GF-D8 (cell line): Measurements from ENCODE around the gene NHLH2.

ENCODE experiments used
- DNase-seq: peaks from one replicate; lab custom pipeline; 2025; lab: John Stamatoyannopoulos, UW

NHLH2 gene

DNA sequence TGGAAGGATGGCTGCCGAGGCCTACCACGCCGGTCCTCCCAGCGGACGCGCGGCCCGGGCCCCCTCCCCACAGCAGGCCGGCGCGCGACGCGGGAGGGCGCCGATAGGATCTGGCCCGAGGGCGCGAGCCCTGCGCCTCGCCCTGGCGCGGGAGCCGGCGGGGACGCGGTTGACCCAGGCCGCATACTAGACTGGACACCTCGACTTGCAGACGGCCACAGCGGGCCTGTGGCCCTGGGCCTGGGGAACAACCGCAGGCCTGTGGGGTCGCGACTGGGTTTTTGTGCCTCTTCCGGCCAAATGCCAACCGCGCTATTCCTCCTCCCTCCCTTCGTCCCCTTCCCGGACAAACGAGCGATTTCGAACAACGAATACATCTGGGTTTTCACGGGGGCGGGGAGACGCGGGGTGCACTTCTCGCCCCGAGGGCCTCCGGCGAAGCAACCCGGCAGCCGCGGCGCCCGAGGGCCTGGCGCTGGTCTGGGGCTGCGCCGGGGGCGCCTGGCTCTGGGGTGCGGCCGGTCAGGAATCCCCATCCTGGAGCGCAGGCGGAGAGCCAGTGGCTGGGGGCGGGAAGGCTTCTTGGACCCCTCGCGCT, 2.4 kb downstream of the NHLH2 start:
- DNase-seq: no peak

- no peak for DNase-seq
Measured at GRCh38 chr1:115837740-115838421, 3.0 kb downstream of the NHLH2 start.

- no peak for DNase-seq
Measured at GRCh38 chr1:115837341-115837739, 3.6 kb downstream of the NHLH2 start.

- no peak for DNase-seq
Measured at GRCh38 chr1:115833856-115834255, 7.1 kb downstream of the NHLH2 start.

- DNase-seq: no peak
Measured at GRCh38 chr1:115832651-115833050, 8.3 kb downstream of the NHLH2 start.

- no peak for DNase-seq
Measured at GRCh38 chr1:115830963-115831362, 10.0 kb downstream of the NHLH2 start.

DNA sequence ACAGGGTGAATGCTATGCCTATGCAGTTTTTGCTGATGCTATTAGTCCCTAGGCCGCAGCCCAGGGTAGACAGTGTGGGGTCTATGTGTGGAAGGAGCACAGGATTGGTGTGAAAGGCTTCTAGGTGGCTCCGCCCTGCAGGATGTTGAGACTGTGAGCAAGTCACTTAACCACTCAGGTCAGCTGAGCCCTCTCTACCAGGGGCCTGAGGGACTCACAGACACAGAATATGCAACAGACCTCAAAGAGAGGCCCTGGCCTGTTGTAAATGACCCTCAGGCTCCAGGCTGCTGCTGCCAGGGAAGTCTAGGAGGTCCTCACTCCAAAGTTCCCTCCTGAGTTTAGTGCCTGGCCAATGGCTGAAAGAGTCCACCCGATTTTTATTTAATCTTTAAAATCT, 11.0 kb downstream of the NHLH2 start:
- DNase-seq: no peak

- DNase-seq: no peak
Measured at GRCh38 chr1:115829023-115829674, 11.8 kb downstream of the NHLH2 start.

- no peak for DNase-seq
Measured at GRCh38 chr1:115828101-115829022, 12.6 kb downstream of the NHLH2 start.

DNA sequence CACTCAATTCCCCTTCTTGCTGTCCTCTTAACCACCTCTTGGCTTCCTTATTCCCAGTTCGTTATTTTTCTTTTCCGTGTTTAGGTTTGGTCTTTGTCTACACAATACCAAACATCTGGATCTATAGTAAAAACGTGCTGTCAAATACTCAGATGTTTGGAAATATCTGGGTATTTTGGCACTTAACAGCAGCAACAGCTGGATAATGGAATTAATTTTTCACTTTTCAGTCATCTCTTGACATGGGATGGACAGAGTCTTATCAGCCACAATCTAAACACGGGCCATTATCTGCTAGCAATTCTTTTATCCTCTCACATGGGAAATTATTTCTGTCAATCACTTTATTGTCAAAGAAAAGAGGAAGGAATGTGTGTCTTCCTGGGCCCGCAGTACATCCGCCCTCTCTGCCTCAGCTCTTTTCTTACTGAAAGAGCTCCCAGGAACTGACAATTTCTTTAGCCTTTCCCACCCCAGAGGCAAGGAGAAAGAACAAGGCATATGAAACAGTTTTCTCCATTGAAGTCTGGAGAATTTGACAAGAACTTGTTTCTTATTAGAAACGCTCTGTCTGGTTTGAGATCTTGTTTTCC, 13.4 kb downstream of the NHLH2 start:
- no peak for DNase-seq

DNA sequence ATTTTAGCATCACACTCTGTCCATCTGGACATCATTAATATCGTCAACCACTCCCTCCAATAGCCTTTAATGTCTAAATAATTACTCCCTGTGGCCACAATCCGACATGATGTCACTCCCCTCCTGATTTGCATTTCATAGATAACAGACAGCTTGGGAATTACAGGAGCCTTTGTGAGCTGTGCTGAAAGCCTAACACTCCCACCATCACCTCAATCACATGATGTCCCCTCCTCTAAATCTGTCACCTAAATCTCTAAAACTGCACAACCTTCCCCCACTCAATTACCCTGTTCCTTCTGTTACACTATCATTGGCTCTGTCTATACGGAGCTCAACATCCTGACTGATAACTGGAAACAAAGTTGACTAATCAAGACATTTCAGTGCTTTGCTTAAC, 14.3 kb downstream of the NHLH2 start:
- no peak for DNase-seq

DNA sequence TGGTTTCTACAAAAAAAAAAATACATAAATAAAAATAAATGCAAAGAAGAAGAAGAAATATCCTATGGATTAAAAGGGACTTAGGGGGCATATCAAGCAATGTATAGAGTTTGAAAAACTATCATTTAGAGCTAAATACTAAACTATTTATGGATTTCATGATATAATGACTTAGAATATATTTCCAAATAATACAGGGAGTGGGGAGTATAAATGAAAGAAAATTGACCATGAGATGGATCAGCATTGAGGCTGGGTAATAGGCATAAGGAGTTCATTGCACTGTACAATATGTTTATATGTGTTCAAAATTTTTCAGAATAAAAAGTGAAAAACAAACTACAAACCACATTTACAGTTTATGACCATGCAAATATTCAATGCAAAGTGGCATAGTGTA, 18.8 kb downstream of the NHLH2 start:
- DNase-seq: no peak

DNA sequence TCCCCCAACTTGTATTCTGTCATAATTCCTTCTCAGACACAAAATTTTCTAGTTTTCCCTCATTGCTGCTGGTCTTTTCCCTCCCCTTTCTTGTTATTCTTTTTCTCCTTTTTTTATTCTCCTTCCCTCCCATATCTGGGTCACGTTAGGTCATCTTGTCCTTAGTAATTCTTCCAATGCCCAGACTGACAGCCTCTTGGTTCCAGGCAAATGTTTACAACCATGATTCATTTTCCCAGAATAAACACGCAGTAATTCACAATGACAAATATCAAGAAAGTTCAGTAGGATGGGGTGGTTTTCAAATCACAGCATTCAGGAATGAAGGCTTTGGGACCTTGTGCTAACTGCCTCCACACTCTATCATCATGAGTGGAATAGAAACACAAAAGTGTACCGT, 25.2 kb downstream of the NHLH2 start:
- DNase-seq: no peak

DNA sequence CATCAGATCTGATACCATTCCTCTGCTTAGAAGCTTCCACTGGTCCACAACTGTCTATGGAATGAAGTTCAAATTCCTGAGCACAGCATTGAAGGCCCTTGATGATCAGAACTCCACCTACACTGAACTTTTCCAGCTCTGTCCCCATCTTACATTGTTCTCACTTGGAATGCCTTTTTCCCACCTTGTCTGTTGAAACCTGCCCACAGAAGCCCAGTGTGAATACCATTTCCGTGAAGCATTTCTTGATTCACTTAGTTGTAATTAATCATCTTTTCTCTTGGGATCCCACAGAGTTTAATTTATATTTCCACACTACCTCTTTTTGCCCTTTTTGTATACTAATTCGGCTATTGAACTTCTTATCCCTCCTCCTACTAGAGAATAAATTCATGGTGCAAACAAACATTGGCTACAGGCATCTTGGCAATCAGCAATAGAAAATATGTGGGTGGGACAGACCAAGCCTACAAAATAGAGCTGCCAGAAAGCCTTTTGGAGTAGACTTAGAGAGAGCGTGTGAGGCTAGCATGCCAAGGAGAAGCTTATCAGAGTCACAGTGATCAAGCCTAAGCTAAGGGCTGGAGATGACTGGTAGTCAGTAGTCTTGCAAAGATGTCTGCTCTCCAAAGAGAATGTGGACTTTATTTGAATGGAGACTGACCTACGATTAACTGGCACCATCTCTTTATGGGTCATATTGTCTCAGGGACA, 26.1 kb downstream of the NHLH2 start:
- DNase-seq: no peak

GRCh38 chr1:115813727-115814126, 27.2 kb downstream of the NHLH2 start:
- no peak for DNase-seq

- no peak for DNase-seq
Measured at GRCh38 chr1:115811140-115811828, 29.6 kb downstream of the NHLH2 start.

- no peak for DNase-seq
Measured at GRCh38 chr1:115810609-115811008, 30.3 kb downstream of the NHLH2 start.

GRCh38 chr1:115809847-115810246, 31.1 kb downstream of the NHLH2 start:
- DNase-seq: no peak

DNA sequence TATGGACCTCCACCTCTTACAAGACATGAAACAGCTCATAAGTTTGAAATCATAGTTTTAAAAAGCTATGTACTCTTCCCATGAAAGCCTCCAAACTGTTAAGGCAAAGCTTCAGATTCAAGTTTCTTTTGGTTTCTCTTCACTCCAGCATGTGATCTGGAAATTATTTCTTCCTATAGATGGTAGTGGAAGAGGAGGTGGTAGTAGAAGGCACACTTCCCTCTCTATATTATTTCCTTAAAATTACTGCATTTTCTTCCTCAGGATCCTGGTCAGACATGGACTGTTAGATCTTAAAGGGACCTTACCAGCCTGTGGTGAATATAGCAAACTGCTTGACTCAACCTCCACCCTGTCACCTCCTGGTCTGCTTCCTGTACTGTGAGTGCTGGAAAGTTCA, 31.9 kb downstream of the NHLH2 start:
- no peak for DNase-seq

DNA sequence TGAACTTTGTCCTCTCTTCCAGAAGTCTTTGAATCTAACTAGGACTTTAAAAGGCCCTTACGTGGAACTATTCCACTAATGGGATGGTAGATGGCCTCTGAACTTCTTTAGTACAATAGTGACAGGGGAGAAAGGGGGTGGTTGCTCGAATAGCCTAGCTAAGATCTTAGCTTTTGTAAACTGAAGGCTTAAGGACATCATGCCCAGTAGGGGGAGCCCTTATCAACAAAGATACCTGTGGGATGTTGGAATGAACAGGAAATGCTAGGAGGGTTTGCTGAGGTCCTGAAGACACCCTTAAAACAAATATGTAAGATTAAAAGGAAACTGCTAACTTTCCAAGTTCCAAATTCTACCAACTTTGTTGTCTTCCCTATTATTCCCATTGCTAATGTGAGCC, 33.2 kb downstream of the NHLH2 start:
- DNase-seq: peak; percentile 19

DNA sequence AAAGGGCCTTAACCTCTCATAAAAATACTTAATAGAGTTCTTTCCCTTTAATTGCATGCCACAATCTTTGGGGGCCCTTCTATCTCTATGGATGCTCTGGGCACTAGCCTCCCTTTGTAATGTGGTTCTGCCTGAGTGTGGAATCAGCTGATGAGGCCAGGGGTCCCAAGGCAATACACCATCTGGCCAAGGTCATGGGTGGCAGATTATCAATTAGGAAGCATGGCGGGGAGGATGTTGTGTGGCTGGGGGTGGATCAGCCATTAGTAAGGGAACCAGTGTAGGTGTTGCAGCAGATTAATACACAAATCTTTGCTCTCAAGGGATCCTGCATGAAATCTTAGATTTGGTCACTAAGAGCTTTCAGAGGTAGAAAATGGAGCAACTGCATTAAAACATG, 35.3 kb downstream of the NHLH2 start:
- DNase-seq: no peak
